ENCODE measurements around the gene PRKAR1B. TPM values are rescaled to one million over a fixed set of nuclear protein-coding genes. Genes with fewer than 3 reads are reported as not detected.

PRKAR1B gene
- total RNA-seq, 2 experiments from 2014 or later, result 22.5 to 41.6 TPM

- Histone ChIP-seq H3K9me2 (ENCODE audit: insufficient read depth, low read length) (no peaks in the 10 kb centered on the region), H3K4me2 (ENCODE audit: low read length) (no peak overlapping the region), H3K9me3 (ENCODE audit: low read length) (no peaks in the 10 kb centered on the region), H3K27ac (ENCODE audit: low read depth, low read length, poor library complexity, severe bottlenecking) (no peak overlapping the region), H3K36me3 (ENCODE audit: insufficient read depth, low read length) (no peaks in the 10 kb centered on the region), H4K20me1 (ENCODE audit: insufficient read depth, low read length) (no peaks in the 10 kb centered on the region), H3K4me1 (ENCODE audit: insufficient read depth, low read length, poor library complexity, severe bottlenecking) (no peaks in the 10 kb centered on the region), H3K4me3 (ENCODE audit: low read depth, low read length, poor library complexity, severe bottlenecking) (no peak overlapping the region), H3K79me2 (ENCODE audit: insufficient read depth, low read depth, low read length) (no peaks in the 10 kb centered on the region), H2AFZ (ENCODE audit: low read length) (no peak overlapping the region)
- BruUV-seq (replicated peaks), result no TSS peak
- ChIA-PET POLR2A (no interaction called here), CTCF (ENCODE audit: unreplicated experiment) (no interaction called here)
- no peak for DNase-seq (ENCODE audit: low spot score)
- intact Hi-C loops (cut with micrococcal nuclease; ENCODE audit: unreplicated experiment), result no loop called here
- TF ChIP-seq EZH2phosphoT487 (IDR thresholded peaks at IDR 0.05; ENCODE audit: borderline replicate concordance, low read depth, low read length) (no peak), CTCF (conservative IDR thresholded peaks at IDR 0.05; ENCODE audit: low read length) (no peak)
These were observed 166.0 kb downstream of the PRKAR1B start for GRCh38 chr7:560966-561630.

GRCh38 chr7:559396-559705 lies 167.7 kb downstream of the PRKAR1B start:
- no peaks in the 10 kb centered on the region for H3K9me2 ChIP-seq (ENCODE audit: insufficient read depth, low read length)
- no peak for DNase-seq (ENCODE audit: low spot score)
- CTCF ChIA-PET (ENCODE audit: unreplicated experiment), result no interaction called here
- intact Hi-C loops (cut with micrococcal nuclease; ENCODE audit: unreplicated experiment), result no loop called here
- H3K36me3 ChIP-seq (ENCODE audit: insufficient read depth, low read length), result no peaks in the 10 kb centered on the region
- BruUV-seq (replicated peaks), result no TSS peak
- no peak overlapping the region for H3K4me2 ChIP-seq (ENCODE audit: low read length)
- H3K27ac ChIP-seq (ENCODE audit: low read depth, low read length, poor library complexity, severe bottlenecking), result no peak overlapping the region
- no peak for TF ChIP-seq EZH2phosphoT487 (IDR thresholded peaks at IDR 0.05; ENCODE audit: borderline replicate concordance, low read depth, low read length)
- TF ChIP-seq CTCF (conservative IDR thresholded peaks at IDR 0.05; ENCODE audit: low read length), result no peak
- H2AFZ ChIP-seq (ENCODE audit: low read length), result no peak overlapping the region
- POLR2A ChIA-PET, result no interaction called here
- no peaks in the 10 kb centered on the region for H3K9me3 ChIP-seq (ENCODE audit: low read length)
- no peaks in the 10 kb centered on the region for H3K79me2 ChIP-seq (ENCODE audit: insufficient read depth, low read depth, low read length)
- no peaks in the 10 kb centered on the region for H4K20me1 ChIP-seq (ENCODE audit: insufficient read depth, low read length)
- no peaks in the 10 kb centered on the region for H3K4me1 ChIP-seq (ENCODE audit: insufficient read depth, low read length, poor library complexity, severe bottlenecking)
- no peak overlapping the region for H3K4me3 ChIP-seq (ENCODE audit: low read depth, low read length, poor library complexity, severe bottlenecking)

GRCh38 chr7:557558-557881 lies 169.6 kb downstream of the PRKAR1B start:
- Histone ChIP-seq H3K9me2 (ENCODE audit: insufficient read depth, low read length) (no peaks in the 10 kb centered on the region), H3K4me2 (ENCODE audit: low read length) (no peak overlapping the region), H3K79me2 (ENCODE audit: insufficient read depth, low read depth, low read length) (no peaks in the 10 kb centered on the region), H3K27ac (ENCODE audit: low read depth, low read length, poor library complexity, severe bottlenecking) (no peak overlapping the region), H3K9me3 (ENCODE audit: low read length) (no peaks in the 10 kb centered on the region), H4K20me1 (ENCODE audit: insufficient read depth, low read length) (no peaks in the 10 kb centered on the region), H3K4me1 (ENCODE audit: insufficient read depth, low read length, poor library complexity, severe bottlenecking) (no peaks in the 10 kb centered on the region), H2AFZ (ENCODE audit: low read length) (no peak overlapping the region), H3K4me3 (ENCODE audit: low read depth, low read length, poor library complexity, severe bottlenecking) (no peak overlapping the region), H3K36me3 (ENCODE audit: insufficient read depth, low read length) (no peaks in the 10 kb centered on the region)
- CTCF ChIA-PET (ENCODE audit: unreplicated experiment), result no interaction called here
- POLR2A ChIA-PET, result no interaction called here
- intact Hi-C loops (cut with micrococcal nuclease; ENCODE audit: unreplicated experiment), result no loop called here
- TF ChIP-seq CTCF (conservative IDR thresholded peaks at IDR 0.05; ENCODE audit: low read length), result no peak
- TF ChIP-seq EZH2phosphoT487 (IDR thresholded peaks at IDR 0.05; ENCODE audit: borderline replicate concordance, low read depth, low read length), result no peak
- no peak for DNase-seq (ENCODE audit: low spot score)
- no TSS peak for BruUV-seq (replicated peaks)
